Left lung (tissue), 14 donors: ENCODE measurements around the gene UBE2C. TPM values are rescaled to one million over a fixed set of nuclear protein-coding genes. Genes with fewer than 3 reads are reported as not detected.
"Not testable (repeated sequence)": the region's sequence is repeated elsewhere in the genome, so short reads cannot be mapped to it uniquely, and the experiment has no call there.

Experiments used
- ATAC-seq: fragments of 200-7000 bp; cut with Tn5 transposase; one replicate; pipeline ENCODE4 v1.9.1; 2020; ENCODE audit warnings: moderate library complexity
- DNase-seq, 4 donors: peaks; one replicate each; pipeline ENCODE4 v3.0.0-alpha.2; 2013 to 2020
- H3K27ac ChIP-seq, 2 donors: fragments of 200-600 bp; sonication (generic) in 1 of 2; one replicate each; pipeline versions ENCODE4 v1.5.0 to v1.8.0; 2020 to 2021
- H3K27me3 ChIP-seq, 2 donors: fragments of 200-600 bp; sonication (generic) in 1 of 2; one replicate each; pipeline versions ENCODE4 v1.5.0 to v1.8.0; 2020 to 2021
- H3K36me3 ChIP-seq, 2 donors: fragments of 200-600 bp; sonication (generic) in 1 of 2; one replicate each; pipeline versions ENCODE4 v1.5.0 to v1.8.0; 2020 to 2021
- H3K4me1 ChIP-seq, 2 donors: fragments of 200-600 bp; one replicate each; pipeline ENCODE4 v1.8.0; 2021
- H3K4me3 ChIP-seq, 2 donors: fragments of 200-600 bp; sonication (generic) in 1 of 2; one replicate each; pipeline versions ENCODE4 v1.5.0 to v1.8.0; 2020 to 2021; ENCODE audit warnings: mild to moderate bottlenecking in 1 of 2
- H3K9me3 ChIP-seq, 2 donors: fragments of 200-600 bp; sonication (generic) in 1 of 2; one replicate each; pipeline versions ENCODE4 v1.5.0 to v1.8.0; 2020 to 2021
- CTCF ChIP-seq, 2 donors: fragments of 200-600 bp; sonication (generic) in 1 of 2; IDR thresholded peaks; one replicate each; pipeline versions ENCODE4 v1.5.0 to v1.8.0; 2021; ENCODE audit warnings: antibody characterized with exemption in 2 of 2
- intact Hi-C, 2 donors: fragments of 100-400 bp; cut with DNase I; formaldehyde crosslinking; loops; one replicate each; pipeline versions ENCODE4 v1.11.2 to v1.14.2; 2022
- long read RNA-seq, 12 donors: library from polyadenylated mRNA in 2 of 12; unstranded in 2 of 12; transcript quantifications; one replicate each; pipeline ENCODE4 v2.0.0 and lab custom pipeline, GENCODE V29; 2019 to 2026
- polyA plus RNA-seq, 6 donors: library from polyadenylated mRNA; unstranded; fragments of 120-200 nt; gene quantifications; one replicate each; pipeline ENCODE4 v1.2.1, GENCODE V29; 2013; ENCODE audit not compliant: insufficient read length in 6 of 6
- total RNA-seq, 2 donors: library from RNA; stranded (reverse); fragmentation: NEBNext Ultra II Directional; extraction: Animal tissue kit (Norgen Biotek cat#: 25700); gene quantifications; one replicate each; pipeline ENCODE4 v1.2.1, GENCODE V29; 2021
- donor health status: DM: no; HTN: yes; CAD: no.
- donor health status: DM: no; HTN: no; CAD: no.

Gene UBE2C
- total RNA-seq: 10 to 100 TPM in 1 of 2 donors, 1 to 10 TPM in 1; 5.9 to 17.1 TPM
- polyA plus RNA-seq: 10 to 100 TPM; 41.7 to 99.2 (median 59.9) TPM
- long read RNA-seq, donor 1, transcript UBE2C-204 (6 exons, 850 nt): major isoform, 32 of 53 reads
- long read RNA-seq, donor 1, partial matches to known transcripts: 12 of 53 reads
- long read RNA-seq, donor 1, other reads (novel, unspliced or antisense): 5 of 53 reads
- long read RNA-seq, donor 2, transcript UBE2C-204 (6 exons, 850 nt): major isoform, 39 of 86 reads
- long read RNA-seq, donor 2, partial matches to known transcripts: 40 of 86 reads
- long read RNA-seq, donor 2, other reads (novel, unspliced or antisense): 0 of 86 reads
- long read RNA-seq, donor 3, transcript UBE2C-204 (6 exons, 850 nt): major isoform, 47 of 56 reads
- long read RNA-seq, donor 3, partial matches to known transcripts: 0 of 56 reads
- long read RNA-seq, donor 3, other reads (novel, unspliced or antisense): 5 of 56 reads
- long read RNA-seq, donor 4, transcript UBE2C-204 (6 exons, 850 nt): major isoform, 17 of 21 reads
- long read RNA-seq, donor 4, partial matches to known transcripts: 0 of 21 reads
- long read RNA-seq, donor 4, other reads (novel, unspliced or antisense): 2 of 21 reads
- long read RNA-seq, donor 5, transcript UBE2C-204 (6 exons, 850 nt): major isoform, 25 of 29 reads
- long read RNA-seq, donor 5, partial matches to known transcripts: 0 of 29 reads
- long read RNA-seq, donor 5, other reads (novel, unspliced or antisense): 0 of 29 reads
- long read RNA-seq, donor 6, transcript UBE2C-204 (6 exons, 850 nt): major isoform, 52 of 75 reads
- long read RNA-seq, donor 6, partial matches to known transcripts: 16 of 75 reads
- long read RNA-seq, donor 6, other reads (novel, unspliced or antisense): 0 of 75 reads
- long read RNA-seq, donor 7, transcript UBE2C-204 (6 exons, 850 nt): major isoform, 12 of 14 reads
- long read RNA-seq, donor 7, partial matches to known transcripts: 0 of 14 reads
- long read RNA-seq, donor 7, other reads (novel, unspliced or antisense): 0 of 14 reads
- long read RNA-seq, donor 8, transcript UBE2C-204 (6 exons, 850 nt): major isoform, 10 of 10 reads
- long read RNA-seq, donor 8, partial matches to known transcripts: 0 of 10 reads
- long read RNA-seq, donor 8, other reads (novel, unspliced or antisense): 0 of 10 reads
- long read RNA-seq, donor 9: 0 reads
- long read RNA-seq, donor 10, partial matches to known transcripts: 1 of 7 reads
- long read RNA-seq, donor 10, other reads (novel, unspliced or antisense): 1 of 7 reads
- long read RNA-seq, donor 11, transcript UBE2C-204 (6 exons, 850 nt): major isoform, 7 of 9 reads
- long read RNA-seq, donor 11, partial matches to known transcripts: 0 of 9 reads
- long read RNA-seq, donor 11, other reads (novel, unspliced or antisense): 0 of 9 reads
- long read RNA-seq, donor 12, transcript UBE2C-204 (6 exons, 850 nt): major isoform, 25 of 27 reads
- long read RNA-seq, donor 12, partial matches to known transcripts: 0 of 27 reads
- long read RNA-seq, donor 12, other reads (novel, unspliced or antisense): 0 of 27 reads

DNA sequence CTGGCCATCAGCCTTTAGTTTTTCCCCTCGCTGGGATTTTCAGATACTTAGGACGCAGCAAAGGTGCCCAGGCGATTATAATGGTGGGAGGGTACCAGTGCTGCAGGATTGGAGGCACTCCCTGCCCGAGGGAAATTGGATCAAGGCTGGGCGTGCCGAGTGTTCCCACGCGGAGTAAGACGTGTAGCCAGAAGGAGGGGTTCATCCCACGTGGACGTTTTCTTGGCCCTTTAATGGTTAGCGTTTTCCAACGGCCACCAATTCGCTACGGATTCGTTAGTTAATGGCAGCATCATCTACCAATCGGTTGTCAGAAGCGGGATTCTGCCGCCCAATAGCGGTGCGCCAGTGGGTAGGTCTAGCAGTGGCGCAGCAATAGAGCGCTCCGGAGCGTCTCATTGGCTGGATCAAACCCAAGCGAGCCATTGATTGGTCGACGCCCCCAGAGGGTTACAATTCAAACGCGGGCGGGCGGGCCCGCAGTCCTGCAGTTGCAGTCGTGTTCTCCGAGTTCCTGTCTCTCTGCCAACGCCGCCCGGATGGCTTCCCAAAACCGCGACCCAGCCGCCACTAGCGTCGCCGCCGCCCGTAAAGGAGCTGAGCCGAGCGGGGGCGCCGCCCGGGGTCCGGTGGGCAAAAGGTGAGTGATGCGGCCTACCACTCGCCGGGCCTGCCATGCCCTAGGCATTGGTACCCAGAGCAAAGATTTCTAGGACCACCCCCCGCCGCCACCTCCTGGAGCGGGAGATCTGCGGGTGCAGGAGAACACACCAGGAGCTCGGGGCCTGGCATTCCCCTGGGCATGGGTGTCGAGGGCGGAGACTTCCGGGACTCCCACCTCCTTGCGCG is at the start of gene UBE2C:
UBE2C (plus strand) TSS at position 488 of the 849 bp plus-strand sequence; CDS start at position 540, 52 bp downstream.
- intact Hi-C loops: no loop called here
- peak; percentile 93 to 99 (median 97) for DNase-seq
- H3K9me3 ChIP-seq: no peaks in the 10 kb centered on the region
- H3K4me3 ChIP-seq: peak within 1 kb of the TSS; percentile 47 to 75
- H3K4me1 ChIP-seq: peaks cover 2 to 18% of the 10 kb centered on the region in 2 donors
- no peak within 1 kb of the TSS for H3K27ac ChIP-seq
- no peaks in the 10 kb centered on the region for H3K27me3 ChIP-seq
- TF ChIP-seq CTCF (IDR thresholded peaks at IDR 0.05): no peak
- peaks cover 0 to 51% of the 10 kb centered on the region in 2 donors for H3K36me3 ChIP-seq
- peak; percentile 99 for ATAC-seq

DNA sequence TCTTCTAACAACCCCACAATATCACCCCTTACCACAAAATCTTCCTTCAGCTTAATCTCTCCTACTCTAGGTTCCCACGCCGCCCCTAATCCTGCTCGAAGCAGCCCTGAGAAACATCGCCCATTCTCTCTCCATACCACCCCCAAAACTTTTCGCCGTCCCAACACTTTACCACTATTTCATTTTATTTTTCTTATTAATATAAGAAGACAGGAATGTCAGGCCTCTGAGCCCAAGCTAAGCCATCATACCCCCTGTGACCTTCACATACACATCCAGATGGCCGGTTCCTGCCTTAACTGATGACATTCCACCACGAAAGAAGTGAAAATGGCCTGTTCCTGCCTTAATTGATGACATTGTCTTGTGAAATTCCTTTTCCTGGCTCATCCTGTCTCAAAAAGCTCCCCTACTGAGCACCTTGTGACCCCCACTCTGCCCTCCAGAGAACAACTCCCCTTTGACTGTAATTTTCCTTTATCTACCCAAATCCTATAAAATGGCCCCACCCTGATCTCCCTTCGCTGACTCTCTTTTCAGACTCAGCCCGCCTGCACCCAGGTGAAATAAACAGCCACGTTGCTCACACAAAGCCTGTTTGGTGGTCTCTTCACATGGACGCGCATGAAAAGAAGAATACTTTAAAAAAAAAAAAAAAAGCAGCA is 47.7 kb upstream of the UBE2C start:
- H3K4me1 ChIP-seq, H3K4me3 ChIP-seq, H3K27me3 ChIP-seq, H3K27ac ChIP-seq, H3K9me3 ChIP-seq, ATAC-seq, intact Hi-C loops, H3K36me3 ChIP-seq, DNase-seq: not testable (repeated sequence)

- Histone ChIP-seq H3K36me3 (no peaks in the 10 kb centered on the region), H3K27me3 (no peaks in the 10 kb centered on the region), H3K4me1 (no peaks in the 10 kb centered on the region), H3K27ac (no peak overlapping the region), H3K4me3 (no peak overlapping the region), H3K9me3 (no peaks in the 10 kb centered on the region)
- no peak for DNase-seq
- no peak for ATAC-seq
- intact Hi-C loops: no loop called here
- no peak for TF ChIP-seq CTCF (IDR thresholded peaks at IDR 0.05)
Observed at GRCh38 chr20:45765307-45765875, 47.1 kb upstream of the UBE2C start.

GRCh38 chr20:45765980-45766379 is 46.5 kb upstream of the UBE2C start:
- Histone ChIP-seq H3K4me1 (peaks cover under 1 to 1% of the 10 kb centered on the region in 2 donors), H3K27ac (no peak overlapping the region), H3K36me3 (no peaks in the 10 kb centered on the region), H3K27me3 (no peaks in the 10 kb centered on the region), H3K9me3 (no peaks in the 10 kb centered on the region), H3K4me3 (no peak overlapping the region)
- no peak for DNase-seq
- no peak for TF ChIP-seq CTCF (IDR thresholded peaks at IDR 0.05)
- peak; percentile 79 for ATAC-seq
- intact Hi-C loops: no loop called here
